Mammary epithelial cell (primary cell): ENCODE data around the gene IFFO2.

Source experiments
- EZH2 ChIP-seq: IDR thresholded peaks from 2 replicates; pipeline ENCODE4 v1.6.1; 2012; ENCODE audit warnings: low read length, inconsistent platforms, borderline replicate concordance
- TF ChIP-seq, protein P1 (sequence below), 2 donors: IDR thresholded peaks in 1 of 2; conservative IDR thresholded peaks in 1 of 2; 2 replicates each; pipeline ENCODE4 v1.5.1; 2011 to 2012; ENCODE audit warnings: inconsistent platforms in 2 of 2, low read length in 2 of 2, mild to moderate bottlenecking in 2 of 2, control low read depth in 1 of 2, low read depth in 1 of 2; ENCODE audit not compliant: insufficient read depth in 1 of 2; ENCODE audit errors: extremely low read depth in 1 of 2

- TF ChIP-seq, protein P1, sequence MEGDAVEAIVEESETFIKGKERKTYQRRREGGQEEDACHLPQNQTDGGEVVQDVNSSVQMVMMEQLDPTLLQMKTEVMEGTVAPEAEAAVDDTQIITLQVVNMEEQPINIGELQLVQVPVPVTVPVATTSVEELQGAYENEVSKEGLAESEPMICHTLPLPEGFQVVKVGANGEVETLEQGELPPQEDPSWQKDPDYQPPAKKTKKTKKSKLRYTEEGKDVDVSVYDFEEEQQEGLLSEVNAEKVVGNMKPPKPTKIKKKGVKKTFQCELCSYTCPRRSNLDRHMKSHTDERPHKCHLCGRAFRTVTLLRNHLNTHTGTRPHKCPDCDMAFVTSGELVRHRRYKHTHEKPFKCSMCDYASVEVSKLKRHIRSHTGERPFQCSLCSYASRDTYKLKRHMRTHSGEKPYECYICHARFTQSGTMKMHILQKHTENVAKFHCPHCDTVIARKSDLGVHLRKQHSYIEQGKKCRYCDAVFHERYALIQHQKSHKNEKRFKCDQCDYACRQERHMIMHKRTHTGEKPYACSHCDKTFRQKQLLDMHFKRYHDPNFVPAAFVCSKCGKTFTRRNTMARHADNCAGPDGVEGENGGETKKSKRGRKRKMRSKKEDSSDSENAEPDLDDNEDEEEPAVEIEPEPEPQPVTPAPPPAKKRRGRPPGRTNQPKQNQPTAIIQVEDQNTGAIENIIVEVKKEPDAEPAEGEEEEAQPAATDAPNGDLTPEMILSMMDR (conservative IDR thresholded peaks at IDR 0.05 in 1 of 2, IDR thresholded peaks at IDR 0.05 in 1 of 2; ENCODE audit: extremely low read depth in 1 of 2, insufficient read depth in 1 of 2, low read depth in 1 of 2, low read length in 2 of 2): no peak
- TF ChIP-seq EZH2: no peak
Measured at GRCh38 chr1:18945401-18945849, 11.1 kb downstream of the IFFO2 start.
